Measurements from ENCODE around the gene MYO7B. TPM values are rescaled to one million over a fixed set of nuclear protein-coding genes. Genes with fewer than 3 reads are reported as not detected.

The MYO7B gene
- total RNA-seq, 1 experiment from 2014 or later = 28.0 TPM

DNA sequence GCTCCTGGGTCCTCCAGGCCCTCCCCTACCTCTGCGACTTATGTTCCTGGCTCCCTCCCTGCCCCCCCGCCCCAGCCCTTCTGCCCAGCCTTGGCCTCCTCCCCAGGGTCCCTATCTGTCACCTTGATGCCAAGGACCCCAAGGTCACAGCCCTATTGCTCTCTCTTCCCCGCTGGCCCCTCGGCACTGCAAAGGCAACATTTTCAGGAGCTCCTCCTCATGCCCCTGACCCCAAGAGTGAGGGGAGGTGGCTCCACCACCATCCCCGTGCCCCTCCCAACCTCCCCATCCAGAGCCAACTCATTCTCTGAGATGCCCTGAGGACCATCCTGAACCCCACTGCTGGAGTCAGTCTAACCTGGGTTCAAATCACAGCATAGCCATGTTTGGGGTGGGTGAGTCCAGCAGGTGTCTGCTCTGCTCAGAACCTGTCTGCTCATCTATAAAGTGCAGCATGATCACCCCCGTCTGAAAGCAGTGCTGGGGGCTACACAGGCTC is 128.1 kb downstream of the MYO7B start:
- no peaks in the 10 kb centered on the region for H3K4me1 ChIP-seq (ENCODE audit: insufficient read depth, low read length)
- no peaks in the 10 kb centered on the region for H3K79me2 ChIP-seq (ENCODE audit: low read length)
- intact Hi-C loops (cut with micrococcal nuclease) = no loop called here
- ChIA-PET POLR2A (ENCODE audit: unreplicated experiment) (no interaction called here), CTCF (no interaction called here)
- no peak overlapping the region for H3K4me2 ChIP-seq (ENCODE audit: low read length)
- H3K27ac ChIP-seq (ENCODE audit: low read length) = no peak overlapping the region
- TF ChIP-seq EZH2 (IDR thresholded peaks at IDR 0.05; ENCODE audit: low read length, unreplicated experiment) (no peak), EZH2phosphoT487 (IDR thresholded peaks at IDR 0.05; ENCODE audit: borderline replicate concordance, low read length) (no peak)
- TF ChIP-seq, protein P1, sequence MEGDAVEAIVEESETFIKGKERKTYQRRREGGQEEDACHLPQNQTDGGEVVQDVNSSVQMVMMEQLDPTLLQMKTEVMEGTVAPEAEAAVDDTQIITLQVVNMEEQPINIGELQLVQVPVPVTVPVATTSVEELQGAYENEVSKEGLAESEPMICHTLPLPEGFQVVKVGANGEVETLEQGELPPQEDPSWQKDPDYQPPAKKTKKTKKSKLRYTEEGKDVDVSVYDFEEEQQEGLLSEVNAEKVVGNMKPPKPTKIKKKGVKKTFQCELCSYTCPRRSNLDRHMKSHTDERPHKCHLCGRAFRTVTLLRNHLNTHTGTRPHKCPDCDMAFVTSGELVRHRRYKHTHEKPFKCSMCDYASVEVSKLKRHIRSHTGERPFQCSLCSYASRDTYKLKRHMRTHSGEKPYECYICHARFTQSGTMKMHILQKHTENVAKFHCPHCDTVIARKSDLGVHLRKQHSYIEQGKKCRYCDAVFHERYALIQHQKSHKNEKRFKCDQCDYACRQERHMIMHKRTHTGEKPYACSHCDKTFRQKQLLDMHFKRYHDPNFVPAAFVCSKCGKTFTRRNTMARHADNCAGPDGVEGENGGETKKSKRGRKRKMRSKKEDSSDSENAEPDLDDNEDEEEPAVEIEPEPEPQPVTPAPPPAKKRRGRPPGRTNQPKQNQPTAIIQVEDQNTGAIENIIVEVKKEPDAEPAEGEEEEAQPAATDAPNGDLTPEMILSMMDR (conservative IDR thresholded peaks at IDR 0.05; ENCODE audit: low read depth, low read length) = no peak
- ATAC-seq (no peak), DNase-seq (no peak)
- 0 out of 2 replicates have a peak, but pooled peaks cover 5% of the 10 kb centered on the region for H3K9me3 ChIP-seq (ENCODE audit: low read length)
- no peaks in the 10 kb centered on the region for H3K27me3 ChIP-seq (ENCODE audit: low read length)
- no peaks in the 10 kb centered on the region for H3F3A ChIP-seq (ENCODE audit: low read length, unreplicated experiment)
- H3K9me2 ChIP-seq (replicated peaks; ENCODE audit: low read length) = no peaks in the 10 kb centered on the region
- no peak overlapping the region for H3K9ac ChIP-seq (ENCODE audit: low read length)
- no peaks in the 10 kb centered on the region for H4K20me1 ChIP-seq (ENCODE audit: low read length)
- no peak overlapping the region for H2AFZ ChIP-seq (ENCODE audit: low read length)
- BruUV-seq (replicated peaks) = no TSS peak
- no peaks in the 10 kb centered on the region; the same call in 1 of the 2 replicates for H3K36me3 ChIP-seq (ENCODE audit: low read depth, low read length)
- H3K4me3 ChIP-seq (ENCODE audit: low read length) = no peak overlapping the region

DNA sequence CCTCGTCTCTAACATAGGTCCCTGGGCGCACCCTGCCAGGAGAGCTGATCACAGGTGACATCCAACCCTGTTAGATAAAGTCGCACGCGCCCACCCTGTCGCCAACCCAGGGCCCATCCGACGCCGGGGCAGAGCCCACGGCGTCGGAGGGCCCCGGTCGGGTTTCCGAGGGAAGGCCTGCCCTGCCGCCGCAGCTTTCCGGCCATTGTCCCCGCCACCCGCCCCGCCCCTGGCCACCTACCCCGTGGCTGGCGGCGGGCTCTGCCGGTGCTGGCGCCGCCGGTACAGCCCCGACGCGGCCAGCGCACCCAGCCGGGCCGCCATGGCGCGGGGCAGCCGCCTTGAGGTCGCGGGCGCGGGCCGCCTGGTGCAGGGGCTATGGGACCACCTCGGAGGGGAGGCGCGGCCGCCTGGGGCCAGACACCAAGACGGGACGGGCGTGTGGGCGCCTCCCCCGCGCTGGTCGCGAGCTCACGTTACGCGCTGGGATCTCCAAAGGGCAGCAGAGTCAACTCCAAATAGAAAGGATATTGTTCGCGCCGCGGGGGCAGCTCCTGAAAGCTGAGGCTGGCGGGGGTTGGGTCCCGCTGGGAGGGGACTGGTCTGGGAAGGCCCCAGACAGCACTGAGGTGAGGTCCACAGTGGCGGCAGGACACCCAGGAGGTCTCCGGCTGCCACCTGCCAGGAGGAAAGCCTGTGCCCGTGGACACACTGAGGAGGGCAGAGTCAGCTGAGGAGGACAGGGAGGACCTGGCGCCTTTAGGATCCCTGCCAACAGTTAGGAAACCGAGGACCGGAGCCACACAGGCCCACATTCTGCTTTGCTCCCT is 128.8 kb downstream of the MYO7B start:
- BruUV-seq (replicated peaks) = no TSS peak
- no peak for ATAC-seq
- intact Hi-C loops (cut with micrococcal nuclease) = no loop called here
- H3F3A ChIP-seq (ENCODE audit: low read length, unreplicated experiment) = no peaks in the 10 kb centered on the region
- no peaks in the 10 kb centered on the region for H3K79me2 ChIP-seq (ENCODE audit: low read length)
- H3K27ac ChIP-seq (ENCODE audit: low read length) = no peak overlapping the region
- no peak overlapping the region for H2AFZ ChIP-seq (ENCODE audit: low read length)
- CTCF ChIA-PET = no interaction called here
- no peak overlapping the region for H3K9ac ChIP-seq (ENCODE audit: low read length)
- TF ChIP-seq EZH2phosphoT487 (IDR thresholded peaks at IDR 0.05; ENCODE audit: borderline replicate concordance, low read length) (no peak), EZH2 (IDR thresholded peaks at IDR 0.05; ENCODE audit: low read length, unreplicated experiment) (no peak)
- TF ChIP-seq, protein P1 (conservative IDR thresholded peaks at IDR 0.05; ENCODE audit: low read depth, low read length) = no peak
- POLR2A ChIA-PET (ENCODE audit: unreplicated experiment) = no interaction called here
- no peaks in the 10 kb centered on the region for H4K20me1 ChIP-seq (ENCODE audit: low read length)
- H3K9me2 ChIP-seq (replicated peaks; ENCODE audit: low read length) = no peaks in the 10 kb centered on the region
- H3K4me3 ChIP-seq (ENCODE audit: low read length) = no peak overlapping the region
- no peaks in the 10 kb centered on the region; the same call in 1 of the 2 replicates for H3K36me3 ChIP-seq (ENCODE audit: low read depth, low read length)
- no peak for DNase-seq
- H3K9me3 ChIP-seq (ENCODE audit: low read length) = 0 out of 2 replicates have a peak, but pooled peaks cover 5% of the 10 kb centered on the region
- no peak overlapping the region for H3K4me2 ChIP-seq (ENCODE audit: low read length)
- no peaks in the 10 kb centered on the region for H3K4me1 ChIP-seq (ENCODE audit: insufficient read depth, low read length)
- no peaks in the 10 kb centered on the region for H3K27me3 ChIP-seq (ENCODE audit: low read length)

DNA sequence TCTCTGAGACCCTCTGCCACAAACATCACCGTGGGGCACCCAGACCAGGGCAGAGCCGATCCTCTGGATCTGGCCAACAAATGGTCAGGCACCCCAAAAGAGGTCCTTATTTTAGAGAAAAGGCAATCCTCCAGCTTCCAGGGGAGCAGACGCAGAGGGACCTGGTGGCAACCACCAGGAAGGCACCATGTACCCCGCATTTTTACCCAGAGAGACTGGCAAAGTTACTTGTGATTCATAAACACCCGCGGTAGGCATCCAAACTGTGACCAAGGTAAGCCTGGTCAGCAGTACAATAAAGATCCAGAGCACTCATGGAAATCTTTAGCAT is 129.4 kb downstream of the MYO7B start:
- TF ChIP-seq EZH2phosphoT487 (IDR thresholded peaks at IDR 0.05; ENCODE audit: borderline replicate concordance, low read length) = no peak
- TF ChIP-seq, protein P1 (conservative IDR thresholded peaks at IDR 0.05; ENCODE audit: low read depth, low read length) = no peak
- no peak for TF ChIP-seq EZH2 (IDR thresholded peaks at IDR 0.05; ENCODE audit: low read length, unreplicated experiment)
- POLR2A ChIA-PET (ENCODE audit: unreplicated experiment) = no interaction called here
- Histone ChIP-seq H3K79me2 (ENCODE audit: low read length) (no peaks in the 10 kb centered on the region), H3K27me3 (ENCODE audit: low read length) (no peaks in the 10 kb centered on the region), H3K9ac (ENCODE audit: low read length) (no peak overlapping the region), H3K9me3 (ENCODE audit: low read length) (0 out of 2 replicates have a peak, but pooled peaks cover 5% of the 10 kb centered on the region), H3F3A (ENCODE audit: low read length, unreplicated experiment) (no peaks in the 10 kb centered on the region), H2AFZ (ENCODE audit: low read length) (no peak overlapping the region), H3K9me2 (replicated peaks; ENCODE audit: low read length) (no peaks in the 10 kb centered on the region), H3K4me3 (ENCODE audit: low read length) (no peak overlapping the region), H3K36me3 (ENCODE audit: low read depth, low read length) (no peaks in the 10 kb centered on the region; the same call in 1 of the 2 replicates), H4K20me1 (ENCODE audit: low read length) (no peaks in the 10 kb centered on the region), H3K4me2 (ENCODE audit: low read length) (no peak overlapping the region), H3K27ac (ENCODE audit: low read length) (no peak overlapping the region), H3K4me1 (ENCODE audit: insufficient read depth, low read length) (no peaks in the 10 kb centered on the region)
- DNase-seq = no peak
- intact Hi-C loops (cut with micrococcal nuclease) = no loop called here
- ATAC-seq = no peak
- CTCF ChIA-PET = no interaction called here
- BruUV-seq (replicated peaks) = no TSS peak
